NB4 (cell line): ENCODE data around the gene BAZ2B.

Experiments
- CTCF ChIP-seq: IDR thresholded peaks from one replicate; pipeline ENCODE4 v1.5.1; 2012; ENCODE audit warnings: low read depth, low read length
- MAX ChIP-seq: IDR thresholded peaks from 2 replicates; pipeline ENCODE4 v1.6.1; 2011; ENCODE audit warnings: low read depth, low read length

- TF ChIP-seq CTCF (no peak), MAX (no peak)
Measured at GRCh38 chr2:159461076-159461475, 155.3 kb downstream of the BAZ2B start.
